Effector CD4-positive, alpha-beta T cell (primary cell): ENCODE measurements around the gene ADAT3.

Source experiments
- DNase-seq: peaks from one replicate; pipeline ENCODE4 v3.0.0-alpha.2; 2020

The ADAT3 gene

DNA sequence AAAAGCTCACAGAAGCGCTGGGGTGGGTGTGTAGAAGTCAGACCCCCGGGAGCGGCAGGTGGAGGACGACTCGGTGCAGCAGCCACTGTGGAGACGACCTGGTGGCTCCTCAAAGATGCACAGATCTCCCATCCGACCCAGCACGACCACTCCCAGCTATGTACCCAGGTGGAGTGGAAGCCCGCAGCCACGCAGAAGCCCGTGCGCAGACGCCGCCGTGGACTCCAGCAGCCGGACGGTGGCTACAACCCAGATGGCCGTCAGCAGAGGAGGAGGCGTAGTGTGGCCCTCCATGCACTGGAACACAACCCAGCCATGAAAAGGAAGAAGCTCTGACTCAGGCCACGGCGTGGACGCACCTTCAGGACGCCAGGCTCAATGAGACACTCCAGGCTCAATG, 57.5 kb downstream of the ADAT3 start:
- no peak for DNase-seq
